Activated naive CD8-positive, alpha-beta T cell (primary cell): ENCODE results near the gene DDIT4.
"Not testable (repeated sequence)": the region's sequence is repeated elsewhere in the genome, so short reads cannot be mapped to it uniquely, and the experiment has no call there.

Experiments used
- H3K27ac Mint-ChIP-seq: one replicate; pipeline ENCODE4 v1.8.0; 2021; ENCODE audit warnings: mixed read lengths
- H3K27me3 Mint-ChIP-seq: one replicate; pipeline ENCODE4 v1.8.0; 2021; ENCODE audit warnings: mixed read lengths
- H3K36me3 Mint-ChIP-seq: one replicate; pipeline ENCODE4 v1.8.0; 2021; ENCODE audit warnings: mixed read lengths
- H3K4me1 Mint-ChIP-seq: one replicate; pipeline ENCODE4 v1.8.0; 2021; ENCODE audit warnings: low read depth, mixed read lengths
- H3K4me3 Mint-ChIP-seq: one replicate; pipeline ENCODE4 v1.8.0; 2021; ENCODE audit warnings: mild to moderate bottlenecking, mixed read lengths
- H3K9me3 Mint-ChIP-seq: one replicate; pipeline ENCODE4 v1.8.0; 2021; ENCODE audit warnings: low read depth, mixed read lengths

Gene DDIT4

DNA sequence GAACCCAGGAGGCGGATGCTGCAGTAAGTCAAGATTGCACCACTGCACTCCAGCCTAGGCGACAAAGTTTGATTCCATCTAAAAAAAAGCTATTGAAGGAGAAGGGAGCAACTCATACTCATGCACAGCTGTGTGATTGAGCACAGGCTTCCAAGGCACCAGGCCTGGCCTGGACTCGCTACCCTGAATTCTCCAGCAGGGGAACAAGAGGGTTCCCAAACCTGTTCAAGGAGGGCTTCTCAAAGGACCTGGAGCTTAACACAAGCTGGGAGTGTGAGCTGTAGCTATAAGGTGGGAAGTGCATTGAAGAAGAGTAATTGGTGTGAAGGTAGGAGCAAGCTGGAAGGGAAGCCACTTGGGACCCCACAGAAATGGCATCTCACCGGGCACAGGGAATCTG, 15.1 kb upstream of the DDIT4 start:
- peaks cover 69% of the 10 kb centered on the region for H3K4me1 Mint-ChIP-seq
- H3K4me3 Mint-ChIP-seq = no peak overlapping the region
- H3K27me3 Mint-ChIP-seq = no peaks in the 10 kb centered on the region
- no peaks in the 10 kb centered on the region for H3K36me3 Mint-ChIP-seq
- no peaks in the 10 kb centered on the region for H3K9me3 Mint-ChIP-seq
- H3K27ac Mint-ChIP-seq = peak overlapping the region; percentile 70

DNA sequence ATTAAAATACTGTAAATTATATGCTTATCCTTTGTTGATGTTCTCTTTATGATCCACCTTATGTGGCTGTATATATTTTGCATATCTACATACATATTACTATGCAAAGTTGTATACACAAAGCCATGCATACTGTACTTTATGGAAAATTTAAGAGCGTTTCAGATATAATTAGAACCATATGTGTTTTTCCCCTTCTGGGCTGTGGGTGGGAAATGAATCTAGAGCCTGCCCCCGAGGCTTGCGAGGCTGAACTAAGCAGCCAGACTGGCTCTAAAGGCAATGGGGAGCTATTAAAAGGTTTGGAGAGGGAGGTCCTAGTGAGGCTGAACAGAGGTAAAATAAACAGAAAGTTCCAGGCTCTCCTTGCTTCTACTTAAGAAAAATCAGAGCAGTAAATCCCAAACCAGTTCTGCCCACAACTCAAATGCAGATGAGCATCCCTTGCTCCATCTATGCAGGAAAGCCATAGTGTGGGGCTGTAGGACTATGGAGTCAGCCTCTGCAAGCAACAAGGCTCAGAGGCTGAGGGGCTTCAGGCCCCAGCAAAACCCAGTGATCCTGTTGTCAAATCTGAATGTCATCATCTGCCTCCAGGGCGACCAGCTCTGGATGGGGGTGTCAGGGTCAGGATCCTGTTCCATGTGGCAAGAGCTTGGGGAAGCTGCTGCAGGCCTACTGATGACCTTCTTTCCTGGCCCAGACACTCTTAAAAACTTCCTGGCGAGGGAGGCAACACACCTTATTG, 14.1 kb upstream of the DDIT4 start:
- Mint-ChIP-seq H3K4me1 (peaks cover 72% of the 10 kb centered on the region), H3K9me3 (no peaks in the 10 kb centered on the region), H3K36me3 (no peaks in the 10 kb centered on the region), H3K4me3 (peak overlapping the region; percentile 87), H3K27ac (peak overlapping the region; percentile 90), H3K27me3 (no peaks in the 10 kb centered on the region)

DNA sequence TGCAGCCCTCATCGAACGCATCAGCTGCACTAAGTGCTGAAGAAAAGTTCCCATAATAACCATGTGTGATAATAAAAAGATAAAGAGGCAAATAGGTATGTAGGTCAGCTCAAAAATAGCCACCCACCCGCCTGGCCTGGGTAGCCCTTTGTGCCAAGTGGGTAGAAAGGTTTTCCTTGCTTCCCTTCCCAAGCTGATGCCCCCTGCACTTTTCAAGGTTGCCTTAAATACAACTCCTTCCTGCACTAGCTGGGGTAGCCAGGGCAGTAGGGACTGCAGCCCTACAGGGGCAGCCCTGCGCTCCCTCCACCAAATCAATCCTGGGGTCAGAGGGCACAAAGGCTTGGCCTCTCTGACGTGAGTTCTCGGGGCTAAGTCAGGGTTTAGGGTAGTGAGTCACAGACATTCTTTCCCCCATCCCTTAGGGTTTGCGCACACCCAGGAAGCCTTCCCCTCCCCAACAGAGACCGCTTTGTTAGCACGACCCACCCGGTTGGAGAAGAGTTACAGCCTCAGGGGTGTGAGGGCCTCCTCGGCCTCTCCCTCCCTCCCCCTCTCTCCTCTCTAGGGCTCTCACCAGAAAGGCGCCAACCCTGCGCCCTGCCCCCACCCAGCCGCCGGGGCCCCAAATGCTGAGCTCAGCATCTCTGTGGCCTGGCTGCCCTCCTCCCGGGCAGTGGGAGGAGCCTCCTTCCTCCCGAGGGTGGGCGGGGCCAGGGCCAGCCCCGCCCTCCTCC, 13.3 kb upstream of the DDIT4 start:
- Mint-ChIP-seq H3K4me1 (peaks cover 67% of the 10 kb centered on the region), H3K36me3 (no peaks in the 10 kb centered on the region), H3K27me3 (no peaks in the 10 kb centered on the region), H3K4me3 (peak overlapping the region; percentile 87), H3K27ac (peak overlapping the region; percentile 90), H3K9me3 (no peaks in the 10 kb centered on the region)

- no peaks in the 10 kb centered on the region for H3K27me3 Mint-ChIP-seq
- no peaks in the 10 kb centered on the region for H3K36me3 Mint-ChIP-seq
- H3K4me1 Mint-ChIP-seq = peaks cover 63% of the 10 kb centered on the region
Measured at GRCh38 chr10:72260976-72261783, 12.5 kb upstream of the DDIT4 start.

DNA sequence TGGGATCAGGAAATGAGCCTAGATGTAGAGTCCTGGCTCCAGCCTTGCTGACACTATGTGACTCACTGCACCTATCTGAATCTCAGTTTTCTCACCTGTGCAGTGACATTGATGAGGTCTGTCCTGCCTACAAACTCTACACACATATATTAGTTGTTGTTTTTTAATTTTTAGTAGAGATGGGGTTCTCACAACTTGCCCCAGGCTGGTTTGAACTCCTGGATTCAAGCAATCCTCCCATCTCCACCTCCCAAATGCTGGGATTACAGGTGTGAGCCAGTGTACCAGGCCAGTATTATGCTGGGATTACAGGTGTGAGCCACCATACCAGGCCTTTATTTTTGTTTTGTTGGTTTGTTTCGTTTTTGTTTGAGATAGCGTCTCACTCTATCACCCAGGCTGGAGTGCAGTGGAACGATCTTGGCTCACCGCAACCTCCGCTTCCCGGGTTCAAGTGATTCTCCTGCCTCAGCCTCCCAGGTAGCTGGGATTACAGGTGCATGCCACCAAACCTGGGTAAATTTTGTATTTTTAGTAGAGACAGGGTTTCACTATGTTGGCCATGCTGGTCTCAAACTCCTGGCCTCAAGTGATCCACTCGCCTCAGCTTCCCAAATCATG, 11.8 kb upstream of the DDIT4 start:
- Mint-ChIP-seq H3K27me3 (no peaks in the 10 kb centered on the region), H3K4me1 (peaks cover 60% of the 10 kb centered on the region), H3K36me3 (no peaks in the 10 kb centered on the region), H3K4me3 (peak overlapping the region; percentile 87), H3K27ac (peak overlapping the region; percentile 94), H3K9me3 (no peaks in the 10 kb centered on the region)

More at GRCh38 chr10:72260976-72261783, 12.5 kb upstream of the DDIT4 start:
- H3K9me3 Mint-ChIP-seq = no peaks in the 10 kb centered on the region
- H3K27ac Mint-ChIP-seq = peak overlapping the region; percentile 94
- H3K4me3 Mint-ChIP-seq = peak overlapping the region; percentile 87

DNA sequence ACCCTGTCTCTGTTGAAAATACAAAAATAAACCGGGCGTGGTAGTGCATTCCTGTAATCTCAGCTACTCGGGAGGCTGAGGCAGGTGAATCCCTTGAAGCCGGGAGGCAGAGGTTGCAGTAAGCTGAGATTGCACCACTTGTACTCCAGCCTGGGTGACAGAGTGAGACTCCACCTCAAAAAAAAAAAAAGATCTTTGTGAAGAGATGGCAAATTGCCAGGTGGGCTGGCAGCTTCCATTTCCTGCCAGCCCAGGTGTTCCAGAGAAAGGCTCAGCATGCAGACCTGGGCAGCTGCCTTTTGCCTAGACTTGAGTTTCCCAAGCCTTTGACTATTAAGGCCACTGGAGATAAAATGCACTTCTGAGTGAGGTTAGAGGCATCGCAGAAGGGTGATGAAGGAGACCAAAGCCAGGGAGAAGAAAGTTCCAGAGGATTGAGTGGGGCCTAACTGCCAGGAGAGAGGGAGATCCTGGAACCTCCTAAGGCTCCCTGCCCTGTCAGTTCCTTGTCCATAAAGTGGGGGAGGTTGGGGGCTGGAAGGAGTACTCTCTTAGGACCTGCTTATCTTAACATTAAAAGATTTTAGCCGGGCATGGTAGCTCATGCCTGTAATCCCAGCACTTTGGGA, 10.0 kb upstream of the DDIT4 start:
- H3K4me1 Mint-ChIP-seq = peaks cover 49% of the 10 kb centered on the region
- H3K4me3 Mint-ChIP-seq = peak overlapping the region; percentile 42
- no peaks in the 10 kb centered on the region for H3K9me3 Mint-ChIP-seq
- H3K27me3 Mint-ChIP-seq = no peaks in the 10 kb centered on the region
- peak overlapping the region; percentile 78 for H3K27ac Mint-ChIP-seq
- no peaks in the 10 kb centered on the region for H3K36me3 Mint-ChIP-seq

GRCh38 chr10:72264536-72264935, 9.2 kb upstream of the DDIT4 start:
- Mint-ChIP-seq H3K36me3 (no peaks in the 10 kb centered on the region), H3K4me1 (peaks cover 42% of the 10 kb centered on the region), H3K27me3 (no peaks in the 10 kb centered on the region), H3K9me3 (no peaks in the 10 kb centered on the region), H3K27ac (no peak overlapping the region), H3K4me3 (no peak overlapping the region)

DNA sequence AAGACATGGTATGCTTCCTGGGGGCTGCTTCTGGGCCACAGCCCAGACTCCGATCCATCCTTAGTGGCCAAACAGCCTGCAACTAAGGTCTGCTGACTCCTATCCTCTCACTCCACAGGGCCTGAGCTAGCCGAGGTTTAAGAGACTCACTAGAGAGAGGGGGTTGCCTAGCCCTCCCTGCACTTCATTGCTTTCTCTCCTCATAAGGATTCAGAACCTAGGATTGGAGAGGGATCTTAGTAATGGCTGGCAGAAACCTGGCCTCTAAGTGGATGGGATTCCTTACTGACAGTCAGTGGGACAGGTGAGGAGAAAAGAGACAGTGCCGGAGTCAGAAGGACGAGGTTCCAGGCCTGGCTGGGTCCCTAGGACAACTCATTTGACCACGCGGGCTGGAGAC, 8.2 kb upstream of the DDIT4 start:
- Mint-ChIP-seq H3K9me3 (no peaks in the 10 kb centered on the region), H3K36me3 (no peaks in the 10 kb centered on the region), H3K27ac (no peak overlapping the region), H3K4me3 (no peak overlapping the region), H3K27me3 (no peaks in the 10 kb centered on the region), H3K4me1 (peaks cover 36% of the 10 kb centered on the region)

GRCh38 chr10:72265990-72266865, 7.5 kb upstream of the DDIT4 start:
- no peaks in the 10 kb centered on the region for H3K9me3 Mint-ChIP-seq
- H3K27me3 Mint-ChIP-seq = no peaks in the 10 kb centered on the region
- H3K4me1 Mint-ChIP-seq = peaks cover 35% of the 10 kb centered on the region
- H3K4me3 Mint-ChIP-seq = no peak overlapping the region
- H3K27ac Mint-ChIP-seq = no peak overlapping the region
- H3K36me3 Mint-ChIP-seq = no peaks in the 10 kb centered on the region

- no peaks in the 10 kb centered on the region for H3K36me3 Mint-ChIP-seq
- no peak overlapping the region for H3K27ac Mint-ChIP-seq
- peaks cover 33% of the 10 kb centered on the region for H3K4me1 Mint-ChIP-seq
- H3K9me3 Mint-ChIP-seq = no peaks in the 10 kb centered on the region
- H3K27me3 Mint-ChIP-seq = no peaks in the 10 kb centered on the region
- H3K4me3 Mint-ChIP-seq = no peak overlapping the region
Measured at GRCh38 chr10:72267381-72267780, 6.3 kb upstream of the DDIT4 start.

DNA sequence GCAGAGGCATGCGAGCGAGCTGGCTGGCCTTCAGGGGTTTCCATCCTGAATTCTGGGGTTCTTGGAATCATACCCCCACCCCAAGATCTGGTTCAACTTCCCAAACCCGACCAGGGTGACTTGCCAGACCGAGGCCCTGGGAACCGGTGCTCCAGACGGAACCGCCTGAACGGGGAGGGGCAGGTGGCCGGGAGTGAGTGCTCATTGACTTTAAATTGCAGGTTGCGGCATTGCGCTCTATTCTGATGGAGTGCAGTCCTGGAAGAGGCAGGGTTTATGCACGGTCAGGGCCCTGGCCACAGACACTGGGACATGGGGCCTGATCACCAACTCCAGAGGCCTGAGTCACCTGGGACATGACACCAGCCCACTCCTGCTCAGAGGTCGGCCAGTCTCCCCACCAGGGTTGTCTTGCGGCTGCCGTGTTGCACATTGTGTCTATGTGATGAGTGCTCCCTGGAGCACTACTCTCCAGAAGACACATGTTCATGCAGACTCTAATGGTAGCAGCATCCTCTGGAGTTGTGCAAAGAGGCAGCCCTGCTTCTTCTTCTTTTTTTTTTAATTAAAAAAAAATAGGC, 5.8 kb upstream of the DDIT4 start:
- Mint-ChIP-seq H3K4me3 (no peak overlapping the region), H3K36me3 (no peaks in the 10 kb centered on the region), H3K9me3 (no peaks in the 10 kb centered on the region), H3K4me1 (peaks cover 37% of the 10 kb centered on the region), H3K27ac (no peak overlapping the region), H3K27me3 (no peaks in the 10 kb centered on the region)

DNA sequence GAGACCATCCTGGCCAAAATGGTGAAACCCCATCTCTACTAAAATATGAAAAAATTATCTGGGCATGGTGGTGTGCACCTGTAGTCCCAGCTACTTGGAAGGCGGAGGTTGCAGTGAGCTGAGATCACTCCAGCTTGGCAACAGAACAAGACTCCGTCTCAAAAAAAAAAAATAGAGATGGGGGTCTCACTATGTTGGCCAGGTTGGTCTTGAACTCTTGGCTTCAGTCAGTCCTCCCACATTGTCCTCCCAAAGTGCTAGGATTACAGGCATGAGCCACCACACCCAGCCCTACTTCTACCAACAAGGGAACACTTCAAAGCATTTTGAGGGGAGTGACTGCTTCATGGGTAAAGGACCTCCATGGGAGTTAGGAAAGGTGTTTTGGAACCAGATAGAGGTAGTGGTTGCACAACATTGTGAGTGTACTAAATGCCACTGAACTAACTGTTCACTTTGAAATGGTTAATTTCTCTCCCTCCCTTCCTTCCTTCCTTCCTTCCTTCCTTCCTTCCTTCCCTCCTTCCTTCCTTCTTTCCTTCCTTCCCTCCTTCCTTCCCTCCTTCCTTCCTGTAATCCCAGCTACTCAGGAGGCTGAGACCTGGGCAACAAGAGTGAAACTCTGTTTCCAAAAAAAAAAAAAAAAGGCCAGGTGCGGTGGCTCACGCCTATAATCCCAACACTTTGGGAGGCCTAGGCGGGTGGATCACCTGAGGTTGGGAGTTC, 5.1 kb upstream of the DDIT4 start:
- peaks cover 36% of the 10 kb centered on the region for H3K4me1 Mint-ChIP-seq
- not testable (repeated sequence) for H3K9me3 Mint-ChIP-seq, H3K36me3 Mint-ChIP-seq, H3K4me3 Mint-ChIP-seq, H3K27me3 Mint-ChIP-seq, H3K27ac Mint-ChIP-seq
